ENCODE data around the gene ADAM12. TPM values are rescaled to one million over a fixed set of nuclear protein-coding genes. Genes with fewer than 3 reads are reported as not detected.
"Not testable (repeated sequence)": the region's sequence is repeated elsewhere in the genome, so short reads cannot be mapped to it uniquely, and the experiment has no call there.

The ADAM12 gene
- total RNA-seq, 1 donor from 2014 or later = not detected

- DNase-seq (ENCODE audit: low spot score in 2 of 2) = no peak
- H3K4me3 ChIP-seq = no peak overlapping the region
- H3K27ac ChIP-seq = no peak overlapping the region
- H3K36me3 ChIP-seq = no peaks in the 10 kb centered on the region
- TF ChIP-seq CTCF (IDR thresholded peaks at IDR 0.05) = peak; percentile 59 to 70 (median 60)
- H3K27me3 ChIP-seq = no peaks in the 10 kb centered on the region
- intact Hi-C loops (cut with DNase I) = loop anchor here (1.0 to 10.0 kb wide), 4 partner anchors 112 to 522 kb away; no protein-coding TSS in a partner anchor
- no peaks in the 10 kb centered on the region for H3K9me3 ChIP-seq
- no peaks in the 10 kb centered on the region for H3K4me1 ChIP-seq
These were observed 405.9 kb downstream of the ADAM12 start for GRCh38 chr10:125982260-125982948.

DNA sequence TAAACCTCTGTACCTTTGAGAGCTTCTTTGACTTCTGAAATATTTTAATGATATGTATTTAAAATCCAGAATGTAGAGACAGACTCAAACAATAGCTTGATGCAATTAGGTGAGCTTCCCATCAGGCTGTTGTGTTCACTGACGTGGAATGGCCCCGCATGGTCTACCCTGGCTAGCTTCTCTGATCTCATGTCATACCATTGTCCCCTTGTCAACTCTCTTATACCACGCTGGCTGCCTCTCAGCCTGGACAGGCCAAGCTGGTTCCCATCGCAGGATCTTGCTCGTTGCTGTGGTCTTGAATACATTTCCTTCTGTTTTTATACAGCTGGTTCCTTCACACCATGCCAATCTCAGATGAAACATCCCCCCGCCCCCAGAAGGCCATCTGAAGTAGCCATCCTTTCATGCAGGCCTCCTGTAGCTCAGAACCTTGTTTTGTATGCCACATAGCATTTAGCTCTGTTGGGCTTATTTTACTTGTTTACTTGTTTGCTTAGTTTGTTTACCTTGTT lies 407.7 kb downstream of the ADAM12 start:
- intact Hi-C loops (cut with DNase I) = loop anchor here (5.0 to 10.0 kb wide), 2 partner anchors 114 to 322 kb away; no protein-coding TSS in a partner anchor
- no peaks in the 10 kb centered on the region for H3K36me3 ChIP-seq
- no peak for TF ChIP-seq CTCF (IDR thresholded peaks at IDR 0.05)

DNA sequence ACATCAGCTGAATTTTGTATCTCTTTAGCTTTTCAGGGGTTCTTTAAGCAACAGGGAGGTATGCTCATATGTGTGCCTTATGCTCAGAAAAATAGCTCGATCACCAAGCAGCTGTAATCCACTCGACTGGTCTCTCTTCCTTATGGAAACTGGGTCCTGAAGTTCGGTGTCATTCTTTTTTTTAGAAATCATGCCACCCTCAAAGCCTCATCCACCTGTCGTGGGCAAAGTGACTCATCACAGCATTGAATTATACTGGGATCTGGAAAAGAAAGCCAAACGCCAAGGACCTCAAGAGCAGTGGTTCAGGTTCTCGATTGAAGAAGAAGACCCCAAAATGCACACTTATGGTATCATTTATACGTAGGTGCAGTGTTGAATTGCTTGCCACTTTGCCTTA lies 408.3 kb downstream of the ADAM12 start:
- H3K4me1 ChIP-seq = no peaks in the 10 kb centered on the region
- intact Hi-C loops (cut with DNase I) = loop anchor here (5.0 to 10.0 kb wide), 2 partner anchors 115 to 322 kb away; no protein-coding TSS in a partner anchor
- H3K27me3 ChIP-seq = no peaks in the 10 kb centered on the region
- H3K27ac ChIP-seq = no peak overlapping the region
- no peaks in the 10 kb centered on the region for H3K36me3 ChIP-seq
- no peak for TF ChIP-seq CTCF (IDR thresholded peaks at IDR 0.05)
- no peak for DNase-seq (ENCODE audit: low spot score in 2 of 2)
- H3K9me3 ChIP-seq = no peaks in the 10 kb centered on the region
- H3K4me3 ChIP-seq = no peak overlapping the region

More for the DNA sequence above, 407.7 kb downstream of the ADAM12 start:
- no peak overlapping the region for H3K27ac ChIP-seq
- H3K4me1 ChIP-seq = no peaks in the 10 kb centered on the region
- DNase-seq (ENCODE audit: low spot score in 2 of 2) = no peak
- H3K4me3 ChIP-seq = no peak overlapping the region
- no peaks in the 10 kb centered on the region for H3K27me3 ChIP-seq
- H3K9me3 ChIP-seq = no peaks in the 10 kb centered on the region

DNA sequence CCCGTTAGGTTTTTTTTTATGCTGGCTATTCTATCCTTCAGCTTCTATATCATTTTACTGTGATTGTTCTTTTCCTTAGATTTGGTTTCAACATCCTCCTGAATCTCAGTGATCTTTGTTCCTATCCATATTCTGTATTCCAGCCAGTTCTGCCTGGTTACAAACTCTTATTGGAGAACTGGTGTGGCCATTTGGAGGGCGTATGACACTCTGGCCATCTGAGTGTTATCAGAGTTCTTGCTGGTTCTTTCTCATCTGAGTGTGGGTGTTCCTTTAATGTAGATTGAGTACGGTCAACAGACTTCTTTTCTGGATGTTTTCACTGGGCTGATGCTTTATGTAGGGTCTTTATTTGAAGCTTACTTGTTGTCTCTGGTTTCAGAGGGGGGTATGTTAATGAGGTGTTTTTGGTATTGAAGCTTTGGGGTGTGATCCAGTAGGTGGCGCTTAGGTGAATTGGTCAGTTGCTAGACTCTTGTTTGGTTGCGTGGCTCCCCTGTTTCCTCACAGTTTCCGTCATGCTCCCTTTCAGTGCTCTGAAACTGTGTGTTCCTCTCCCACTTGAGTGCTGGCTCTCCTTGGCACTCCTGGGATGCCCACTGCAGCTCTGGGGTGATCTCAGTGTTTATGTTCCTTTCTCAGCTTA lies 411.2 kb downstream of the ADAM12 start:
- intact Hi-C loops (cut with DNase I) = no loop called here
- H3K9me3 ChIP-seq = no peaks in the 10 kb centered on the region
- no peak for TF ChIP-seq CTCF (IDR thresholded peaks at IDR 0.05)
- no peaks in the 10 kb centered on the region for H3K27me3 ChIP-seq
- H3K27ac ChIP-seq = no peak overlapping the region
- H3K4me3 ChIP-seq = no peak overlapping the region
- H3K4me1 ChIP-seq = no peaks in the 10 kb centered on the region
- DNase-seq (ENCODE audit: low spot score in 2 of 2) = no peak
- no peaks in the 10 kb centered on the region for H3K36me3 ChIP-seq

DNA sequence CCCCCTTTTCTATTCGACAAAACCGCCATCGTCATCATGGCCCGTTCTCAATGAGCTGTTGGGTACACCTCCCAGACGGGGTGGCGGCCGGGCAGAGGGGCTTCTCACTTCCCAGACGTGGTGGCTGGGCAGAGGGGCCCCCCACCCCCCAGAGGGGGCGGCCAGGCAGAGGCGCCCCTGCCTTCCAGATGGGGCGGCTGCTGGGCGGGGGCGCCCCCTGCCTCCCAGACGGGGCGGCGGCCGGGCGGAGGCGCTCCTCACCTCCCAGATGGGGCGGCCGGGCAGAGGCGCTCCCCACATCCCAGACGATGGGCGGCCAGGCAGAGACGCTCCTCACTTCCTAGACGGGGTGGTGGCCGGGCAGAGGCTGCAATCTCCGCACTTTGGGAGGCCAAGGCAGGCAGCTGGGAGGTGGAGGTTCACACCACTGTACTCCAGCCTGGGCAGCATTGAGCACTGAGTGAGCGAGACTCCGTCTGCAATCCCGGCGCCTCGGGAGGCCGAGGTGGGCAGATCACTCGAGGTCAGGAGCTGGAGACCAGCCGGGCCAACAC lies 418.1 kb downstream of the ADAM12 start:
- DNase-seq (ENCODE audit: low spot score in 2 of 2); H3K36me3 ChIP-seq; intact Hi-C loops (cut with DNase I): not testable (repeated sequence)

GRCh38 chr10:125967533-125967932 lies 420.7 kb downstream of the ADAM12 start:
- Histone ChIP-seq H3K27ac (no peak overlapping the region), H3K36me3 (no peaks in the 10 kb centered on the region), H3K4me3 (no peak overlapping the region), H3K9me3 (peaks cover 0 to 4% of the 10 kb centered on the region in 2 donors), H3K4me1 (no peaks in the 10 kb centered on the region), H3K27me3 (no peaks in the 10 kb centered on the region)
- no peak for TF ChIP-seq CTCF (IDR thresholded peaks at IDR 0.05)
- no peak for DNase-seq (ENCODE audit: low spot score in 2 of 2)
- intact Hi-C loops (cut with DNase I) = no loop called here

More for the DNA sequence above, 418.1 kb downstream of the ADAM12 start:
- not testable (repeated sequence) for H3K27ac ChIP-seq, H3K27me3 ChIP-seq, H3K4me3 ChIP-seq, H3K4me1 ChIP-seq, H3K9me3 ChIP-seq

Data from ascending aorta (tissue), 2 donors.